SJCRH30 (cell line): ENCODE results near the gene RERGL. TPM values are rescaled to one million over a fixed set of nuclear protein-coding genes. Genes with fewer than 3 reads are reported as not detected.

Source experiments
- DNase-seq, 2 experiments: peaks; one replicate each; pipeline ENCODE4 v3.0.0-alpha.2; 2015 to 2020
- H3K27ac ChIP-seq: fragments of 250-450 bp; sonication (Bioruptor Pico); 2 replicates; pipeline ENCODE4 v1.5.1; 2020; ENCODE audit warnings: mild to moderate bottlenecking, moderate library complexity
- H3K27me3 ChIP-seq: fragments of 250-450 bp; sonication (Bioruptor Pico); 2 replicates; pipeline ENCODE4 v1.5.1; 2020; ENCODE audit warnings: mild to moderate bottlenecking, moderate library complexity
- H3K36me3 ChIP-seq: fragments of 250-450 bp; sonication (Bioruptor Pico); 2 replicates; pipeline ENCODE4 v1.5.1; 2020; ENCODE audit warnings: mild to moderate bottlenecking, moderate library complexity
- H3K4me1 ChIP-seq: fragments of 250-450 bp; sonication (Bioruptor Pico); 2 replicates; pipeline ENCODE4 v1.5.1; 2020; ENCODE audit warnings: mild to moderate bottlenecking, moderate library complexity
- H3K4me3 ChIP-seq: fragments of 250-450 bp; sonication (Bioruptor Pico); 2 replicates; pipeline ENCODE4 v1.5.1; 2020; ENCODE audit warnings: mild to moderate bottlenecking, moderate library complexity
- H3K9me3 ChIP-seq: fragments of 250-450 bp; sonication (Bioruptor Pico); replicated peaks from 2 replicates; pipeline ENCODE4 v1.5.1; 2020; ENCODE audit warnings: mild to moderate bottlenecking, moderate library complexity
- total RNA-seq: library from RNA; depleted of rRNA; stranded (reverse); fragments of >200 nt; shearing (Covaris generic); gene quantifications from 2 replicates; pipeline ENCODE4 v1.2.3, GENCODE V29; 2014; rRNA removed

Gene RERGL
- not detected in 2 replicates for total RNA-seq

DNA sequence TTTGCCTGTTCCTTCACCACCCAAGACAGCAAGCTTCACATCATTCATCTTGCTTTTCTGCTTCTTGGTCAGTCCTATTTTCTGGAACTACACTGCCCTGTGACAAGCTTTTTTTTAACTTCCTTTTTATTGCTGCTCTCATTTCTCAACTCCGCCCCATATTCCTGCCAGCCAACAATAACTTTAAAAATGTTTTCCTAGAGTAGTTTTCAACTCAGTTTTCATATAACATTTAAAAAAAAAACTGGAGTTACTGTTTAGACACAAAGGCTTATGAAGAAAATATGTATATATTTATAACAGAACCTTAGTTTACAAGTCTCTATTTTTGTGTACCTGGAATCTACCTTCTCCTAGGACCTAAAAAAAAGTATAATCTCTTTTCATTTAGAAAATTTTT is at the start of gene RERGL:
TSS of gene RERGL (minus strand) at position 101 of the 400 bp plus-strand sequence. CDS start at position 48, 53 bp downstream.
- Histone ChIP-seq H3K4me1 (no peaks in the 10 kb centered on the region), H3K27me3 (no peaks in the 10 kb centered on the region), H3K4me3 (no peak within 1 kb of the TSS), H3K27ac (no peak within 1 kb of the TSS), H3K9me3 (no peaks in the 10 kb centered on the region; the same call in 1 of the 2 replicates), H3K36me3 (no peaks in the 10 kb centered on the region)
- no peak for DNase-seq

GRCh38 chr12:18139254-18139653 is 49.3 kb upstream of the RERGL start:
- Histone ChIP-seq H3K9me3 (no peaks in the 10 kb centered on the region), H3K4me1 (no peaks in the 10 kb centered on the region), H3K27me3 (no peaks in the 10 kb centered on the region), H3K36me3 (no peaks in the 10 kb centered on the region), H3K27ac (no peak overlapping the region), H3K4me3 (no peak overlapping the region)
- no peak for DNase-seq

- no peak for DNase-seq
- no peaks in the 10 kb centered on the region for H3K9me3 ChIP-seq
- no peaks in the 10 kb centered on the region for H3K36me3 ChIP-seq
- no peaks in the 10 kb centered on the region for H3K27me3 ChIP-seq
- no peak overlapping the region for H3K4me3 ChIP-seq
- no peak overlapping the region for H3K27ac ChIP-seq
- H3K4me1 ChIP-seq, result no peaks in the 10 kb centered on the region
Measured at GRCh38 chr12:18135509-18135908, 45.5 kb upstream of the RERGL start.

DNA sequence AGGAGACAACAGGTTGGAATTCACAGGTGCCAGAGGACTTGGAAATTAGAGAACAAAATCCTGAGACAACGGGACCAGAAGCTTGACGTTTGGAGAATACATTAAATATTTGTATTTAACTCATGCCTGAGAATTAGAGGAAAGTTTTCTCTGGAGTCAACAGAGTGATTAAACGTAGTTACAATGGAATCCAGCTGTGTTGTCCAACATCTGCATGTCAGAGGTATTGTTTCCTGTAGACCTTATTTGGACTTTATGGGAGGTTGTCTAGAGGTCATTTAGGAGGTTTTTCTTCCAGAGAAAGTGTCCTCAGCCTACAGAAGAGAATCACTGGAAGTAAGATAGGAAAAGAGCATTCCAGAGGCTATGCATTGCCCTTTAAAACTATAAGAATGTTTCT is 45.1 kb upstream of the RERGL start:
- Histone ChIP-seq H3K27me3 (no peaks in the 10 kb centered on the region), H3K36me3 (no peaks in the 10 kb centered on the region), H3K27ac (no peak overlapping the region), H3K9me3 (no peaks in the 10 kb centered on the region), H3K4me3 (no peak overlapping the region), H3K4me1 (no peaks in the 10 kb centered on the region)
- DNase-seq, result no peak

DNA sequence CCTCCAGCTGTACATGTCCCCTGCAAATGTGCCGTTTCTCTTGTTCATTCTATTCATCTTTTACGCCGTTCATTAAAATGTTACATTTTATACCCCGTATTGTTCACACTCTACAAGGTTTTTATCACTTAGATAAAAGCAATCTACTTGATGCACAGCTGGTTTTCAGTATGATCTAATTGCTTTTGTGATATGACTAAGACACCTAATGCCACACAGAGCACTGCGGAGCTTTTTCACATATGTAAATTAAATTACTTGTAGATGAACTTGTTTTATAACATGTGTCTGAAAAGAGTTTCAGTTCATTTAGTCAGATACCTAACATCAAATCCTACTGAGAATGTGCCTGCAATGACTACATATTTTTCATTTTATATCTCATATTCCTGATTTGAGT is 40.9 kb upstream of the RERGL start:
- no peaks in the 10 kb centered on the region for H3K36me3 ChIP-seq
- no peak overlapping the region for H3K27ac ChIP-seq
- no peaks in the 10 kb centered on the region for H3K27me3 ChIP-seq
- DNase-seq, result no peak
- no peak overlapping the region for H3K4me3 ChIP-seq
- peaks cover 3% of the 10 kb centered on the region; the same call in 1 of the 2 replicates for H3K9me3 ChIP-seq
- no peaks in the 10 kb centered on the region for H3K4me1 ChIP-seq

GRCh38 chr12:18123707-18124106 is 33.7 kb upstream of the RERGL start:
- Histone ChIP-seq H3K36me3 (no peaks in the 10 kb centered on the region), H3K27me3 (no peaks in the 10 kb centered on the region), H3K4me3 (no peak overlapping the region), H3K4me1 (no peaks in the 10 kb centered on the region), H3K27ac (no peak overlapping the region), H3K9me3 (peaks cover 3% of the 10 kb centered on the region)
- DNase-seq, result no peak

- Histone ChIP-seq H3K36me3 (no peaks in the 10 kb centered on the region), H3K4me3 (no peak overlapping the region), H3K9me3 (no peaks in the 10 kb centered on the region; the same call in 1 of the 2 replicates), H3K27ac (no peak overlapping the region), H3K27me3 (no peaks in the 10 kb centered on the region), H3K4me1 (no peaks in the 10 kb centered on the region)
- no peak for DNase-seq
Measured at GRCh38 chr12:18120899-18121298, 30.9 kb upstream of the RERGL start.

GRCh38 chr12:18108611-18109010 is 18.6 kb upstream of the RERGL start:
- H3K27ac ChIP-seq, result no peak overlapping the region
- H3K9me3 ChIP-seq, result no peaks in the 10 kb centered on the region
- no peaks in the 10 kb centered on the region for H3K36me3 ChIP-seq
- no peaks in the 10 kb centered on the region for H3K4me1 ChIP-seq
- no peak for DNase-seq
- H3K27me3 ChIP-seq, result no peaks in the 10 kb centered on the region
- H3K4me3 ChIP-seq, result no peak overlapping the region

- Histone ChIP-seq H3K27ac (no peak overlapping the region), H3K4me3 (no peak overlapping the region), H3K36me3 (no peaks in the 10 kb centered on the region), H3K4me1 (0 out of 2 replicates have a peak, but pooled peaks cover 2% of the 10 kb centered on the region), H3K27me3 (no peaks in the 10 kb centered on the region), H3K9me3 (no peaks in the 10 kb centered on the region)
- no peak for DNase-seq
Measured at GRCh38 chr12:18103624-18104023, 13.6 kb upstream of the RERGL start.

DNA sequence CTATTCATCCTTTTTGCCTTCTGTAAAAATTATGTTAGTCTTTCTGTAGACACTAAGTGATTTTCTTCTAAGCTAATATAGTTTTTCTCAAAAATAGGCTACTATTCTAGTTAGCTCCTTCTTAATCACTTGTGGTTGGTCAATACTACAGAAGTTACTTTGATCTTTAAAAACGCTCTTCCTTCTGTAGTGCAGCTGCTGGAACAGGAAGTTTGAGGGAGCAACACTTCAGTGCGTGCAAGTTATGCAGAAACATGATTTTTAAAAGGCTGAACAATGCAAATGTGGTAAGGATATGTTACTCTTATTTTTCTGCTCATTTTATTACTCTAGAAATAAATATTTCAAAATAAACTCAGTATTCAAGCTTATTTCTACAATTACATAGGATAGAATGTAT is 11.1 kb upstream of the RERGL start:
- H3K4me1 ChIP-seq, result 0 out of 2 replicates have a peak, but pooled peaks cover 2% of the 10 kb centered on the region
- no peak overlapping the region for H3K4me3 ChIP-seq
- H3K36me3 ChIP-seq, result no peaks in the 10 kb centered on the region
- DNase-seq, result peak in 1 of 2 experiments; percentile 24
- no peaks in the 10 kb centered on the region for H3K27me3 ChIP-seq
- H3K9me3 ChIP-seq, result peaks cover 4% of the 10 kb centered on the region
- no peak overlapping the region for H3K27ac ChIP-seq

GRCh38 chr12:18084080-18084479 is 5.9 kb downstream of the RERGL start:
- DNase-seq, result no peak
- Histone ChIP-seq H3K36me3 (no peaks in the 10 kb centered on the region), H3K27me3 (no peaks in the 10 kb centered on the region), H3K4me1 (peaks cover 10% of the 10 kb centered on the region), H3K4me3 (no peak overlapping the region), H3K9me3 (no peaks in the 10 kb centered on the region; the same call in 1 of the 2 replicates), H3K27ac (no peak overlapping the region)

DNA sequence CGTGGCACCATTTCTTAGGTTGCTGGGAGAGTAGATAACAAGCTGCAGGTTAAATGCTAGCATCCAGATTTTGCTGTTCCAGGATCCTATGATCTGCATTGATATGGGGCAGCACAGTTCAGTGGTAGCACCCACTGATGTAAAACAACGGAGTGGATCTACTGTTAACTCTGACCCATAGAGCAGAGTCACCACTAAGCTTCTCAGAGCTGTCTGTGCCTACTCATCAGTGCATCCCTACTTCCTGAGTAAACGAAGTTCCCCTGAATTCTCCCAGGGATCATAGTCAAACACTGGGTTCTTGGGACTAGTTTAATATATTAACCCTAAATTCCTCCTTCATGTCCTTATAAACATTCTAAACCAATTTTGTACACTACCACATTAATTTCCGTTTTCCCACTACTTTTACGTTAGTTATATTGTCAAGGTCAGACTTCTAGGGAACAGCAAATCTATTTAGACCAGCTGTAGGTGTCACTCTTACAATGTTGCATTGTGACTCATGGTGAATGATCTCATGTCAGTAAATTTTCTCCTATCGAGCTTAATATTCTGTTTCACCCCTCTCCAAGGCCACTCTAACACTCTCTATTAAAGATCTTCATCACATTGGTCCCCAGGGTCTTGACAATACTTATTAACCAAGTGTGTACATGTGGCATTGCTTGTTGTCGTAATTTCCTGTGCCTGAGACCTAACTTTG is 10.3 kb downstream of the RERGL start:
- H3K4me1 ChIP-seq, result peaks cover 17% of the 10 kb centered on the region
- peak; percentile 16 to 66 for DNase-seq
- no peaks in the 10 kb centered on the region; the same call in none of the 2 replicates for H3K9me3 ChIP-seq
- H3K4me3 ChIP-seq, result no peak overlapping the region
- H3K27me3 ChIP-seq, result no peaks in the 10 kb centered on the region
- H3K36me3 ChIP-seq, result no peaks in the 10 kb centered on the region
- peak overlapping the region; percentile 81 for H3K27ac ChIP-seq

DNA sequence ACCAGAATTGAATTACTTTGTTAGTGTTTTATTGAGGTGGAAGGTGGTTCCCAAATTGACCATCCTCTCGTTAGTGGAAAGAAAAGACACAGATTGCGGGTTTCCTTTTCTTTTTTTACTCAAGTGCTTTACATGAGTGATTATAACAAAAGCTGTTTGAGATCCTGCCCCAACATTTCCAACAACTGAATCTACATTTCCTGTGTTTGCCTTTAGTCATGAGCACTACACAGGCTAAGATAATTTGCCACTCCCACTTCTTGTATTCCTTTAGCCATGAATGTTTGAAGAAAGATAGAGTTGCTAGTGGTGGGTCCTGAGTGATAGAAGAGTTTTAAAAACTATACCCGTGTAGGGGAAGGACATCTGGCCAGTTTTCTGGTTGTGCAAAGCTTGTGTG is 16.0 kb downstream of the RERGL start:
- H3K4me3 ChIP-seq, result no peak overlapping the region
- H3K27ac ChIP-seq, result no peak overlapping the region
- no peaks in the 10 kb centered on the region; the same call in 1 of the 2 replicates for H3K9me3 ChIP-seq
- no peaks in the 10 kb centered on the region for H3K36me3 ChIP-seq
- H3K27me3 ChIP-seq, result no peaks in the 10 kb centered on the region
- DNase-seq, result no peak
- peaks cover 12% of the 10 kb centered on the region for H3K4me1 ChIP-seq

- no peak for DNase-seq
- no peaks in the 10 kb centered on the region for H3K27me3 ChIP-seq
- peaks cover 7% of the 10 kb centered on the region; the same call in 1 of the 2 replicates for H3K4me1 ChIP-seq
- H3K27ac ChIP-seq, result no peak overlapping the region
- no peak overlapping the region for H3K4me3 ChIP-seq
- no peaks in the 10 kb centered on the region; the same call in 1 of the 2 replicates for H3K9me3 ChIP-seq
- no peaks in the 10 kb centered on the region for H3K36me3 ChIP-seq
Measured at GRCh38 chr12:18072723-18073122, 17.3 kb downstream of the RERGL start.

GRCh38 chr12:18071336-18071735 is 18.7 kb downstream of the RERGL start:
- Histone ChIP-seq H3K27ac (no peak overlapping the region), H3K4me1 (peaks cover 15% of the 10 kb centered on the region), H3K36me3 (no peaks in the 10 kb centered on the region), H3K27me3 (no peaks in the 10 kb centered on the region), H3K4me3 (no peak overlapping the region), H3K9me3 (no peaks in the 10 kb centered on the region; the same call in 1 of the 2 replicates)
- no peak for DNase-seq

DNA sequence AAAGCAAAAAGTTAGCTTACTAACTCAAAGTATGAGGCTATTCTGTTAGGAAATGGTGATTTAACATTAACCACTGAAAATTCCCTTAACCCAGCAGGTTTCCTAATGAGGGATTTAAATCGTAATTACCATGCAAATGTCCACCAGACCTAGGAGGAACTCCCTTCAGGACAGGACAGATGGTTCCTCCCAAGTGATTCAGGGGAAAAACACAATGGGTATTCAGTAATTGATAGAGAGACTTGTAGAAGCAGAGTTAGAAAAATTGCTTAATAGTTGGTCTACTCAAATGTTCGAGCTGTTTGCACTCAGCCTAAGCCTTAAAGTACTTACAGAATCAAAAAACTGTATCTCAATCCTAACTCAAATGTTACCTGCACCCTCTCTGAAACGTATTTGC is 21.6 kb downstream of the RERGL start:
- no peaks in the 10 kb centered on the region for H3K27me3 ChIP-seq
- peaks cover 17% of the 10 kb centered on the region for H3K4me1 ChIP-seq
- no peaks in the 10 kb centered on the region for H3K9me3 ChIP-seq
- no peak overlapping the region for H3K4me3 ChIP-seq
- no peak overlapping the region for H3K27ac ChIP-seq
- no peak for DNase-seq
- 0 out of 2 replicates have a peak, but pooled peaks cover 2% of the 10 kb centered on the region for H3K36me3 ChIP-seq
